Stomach (tissue), 9 donors: ENCODE results near the gene PCDH1. TPM values are rescaled to one million over a fixed set of nuclear protein-coding genes. Genes with fewer than 3 reads are reported as not detected.

Experiments used
- DNase-seq, 2 donors: peaks; one replicate each; pipeline versions ENCODE4 v3.0.0 to v3.0.0-alpha.2; 2013 to 2019
- H3K27ac ChIP-seq, 5 donors: fragments of 200-600 bp in 4 of 5; sonication (generic) in 4 of 5; one replicate each; pipeline ENCODE4 v1.5.1; 2013 to 2019; ENCODE audit warnings: mild to moderate bottlenecking in 1 of 5, moderate library complexity in 1 of 5
- H3K27me3 ChIP-seq, 3 donors: fragments of 200-600 bp; sonication (generic); one replicate each; pipeline ENCODE4 v1.5.1; 2017 to 2019; ENCODE audit warnings: mixed run types in 1 of 3
- H3K36me3 ChIP-seq, 4 donors: fragments of 200-600 bp; sonication (generic); 1 replicate in 3 of 4; 2 replicates in 1 of 4; pipeline ENCODE4 v1.5.1; 2016 to 2019
- H3K4me1 ChIP-seq, 4 donors: fragments of 200-600 bp; sonication (generic); one replicate each; pipeline ENCODE4 v1.5.1; 2016 to 2019
- H3K4me3 ChIP-seq, 4 donors: fragments of 200-600 bp; sonication (generic) in 3 of 4; one replicate each; pipeline ENCODE4 v1.5.1; 2016 to 2019; ENCODE audit warnings: mild to moderate bottlenecking in 1 of 4
- H3K9me3 ChIP-seq, 4 donors: fragments of 200-600 bp; sonication (generic); one replicate each; pipeline ENCODE4 v1.5.1; 2016 to 2019
- EP300 ChIP-seq: sonication (generic); formaldehyde crosslinking; IDR thresholded peaks from one replicate; pipeline ENCODE4 v1.6.1; 2017; ENCODE audit warnings: antibody characterized with exemption
- POLR2A ChIP-seq, 4 donors: fragments of 450-650 bp; IDR thresholded peaks; one replicate each; pipeline ENCODE4 v1.6.1; 2016; ENCODE audit warnings: antibody characterized with exemption in 4 of 4, control low read depth in 2 of 4, mild to moderate bottlenecking in 1 of 4, moderate library complexity in 1 of 4
- POLR2AphosphoS5 ChIP-seq, 3 donors: sonication (generic); formaldehyde crosslinking; IDR thresholded peaks; one replicate each; pipeline ENCODE4 v1.6.1; 2016; ENCODE audit warnings: antibody characterized with exemption in 3 of 3
- whole genome bisulfite sequencing, 5 donors: extraction: QIAGEN DNeasy Blood & Tissue Kit in 3 of 5; methylation state at CpG; one replicate each; pipeline versions ENCODE4 v1.1.5 to v1.1.7; 2013 to 2018; 5-methylcytosine and 5-hydroxymethylcytosine counted together
- intact Hi-C: fragments of 100-400 bp; cut with DNase I; formaldehyde crosslinking; loops from one replicate; pipeline ENCODE4 v1.15.1; 2023; ENCODE audit warnings: low total_unique reads
- polyA plus RNA-seq, 3 donors: library from polyadenylated mRNA; stranded (reverse); fragments of 200-250 nt; gene quantifications; one replicate each; pipeline ENCODE4 v1.2.3, GENCODE V29; 2013
- total RNA-seq, 5 donors: library from RNA; depleted of rRNA; stranded (reverse); fragments of >200 nt; gene quantifications; one replicate each; pipeline versions ENCODE4 v1.1.0 to v1.2.3, GENCODE V29; 2014 to 2016
- TF ChIP-seq, protein P1 (sequence below), 7 experiments: fragments of 450-650 bp in 4 of 7; fragments of 200-600 bp in 3 of 7; sonication (generic) in 3 of 7; IDR thresholded peaks; one replicate each; pipeline ENCODE4 v1.5.1; 2016 to 2019; ENCODE audit warnings: antibody characterized with exemption in 7 of 7, control low read depth in 2 of 7, mild to moderate bottlenecking in 1 of 7
- donor health status: healthy with polysubstance abuse.
- donor health status: Bipolar disorder and iron deficiency.
- donor health status: healthy.

Gene PCDH1
- total and polyA plus RNA-seq, 8 donors, result 8.7 to 96.9 (median 43.6) TPM

DNA sequence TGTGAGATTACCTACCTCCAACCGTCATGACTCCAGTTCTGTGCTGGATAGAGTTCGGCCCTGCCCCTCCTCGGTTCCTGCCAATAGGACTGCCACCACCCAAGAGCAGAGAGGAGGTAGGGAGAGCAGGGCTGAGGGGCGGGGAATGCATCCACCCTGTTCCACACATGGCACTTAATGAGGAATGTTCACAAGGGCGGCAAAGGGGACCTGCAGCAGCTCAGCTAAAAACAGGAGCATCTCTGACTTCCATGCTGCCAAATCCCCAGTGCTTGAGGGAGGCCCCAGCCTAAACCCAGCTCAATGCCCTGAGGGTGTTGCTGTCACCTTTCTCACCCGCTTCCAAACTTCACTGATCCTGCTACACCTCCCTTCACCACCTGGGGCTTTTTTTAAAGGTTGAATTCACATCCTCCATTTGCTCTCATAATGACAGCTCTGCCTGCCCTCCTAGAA, 37.7 kb upstream of the PCDH1 start:
- no peak for DNase-seq
- 55 to 79% (median 66%) methylated on average over 6 of the region's 6 CpGs for WGBS, 5 donors

GRCh38 chr5:141914797-141915196, 36.6 kb upstream of the PCDH1 start:
- H3K9me3 ChIP-seq, result no peaks in the 10 kb centered on the region
- no peak overlapping the region for H3K4me3 ChIP-seq
- TF ChIP-seq EP300 (no peak), POLR2AphosphoS5 (IDR thresholded peaks at IDR 0.05) (no peak), POLR2A (IDR thresholded peaks at IDR 0.05) (no peak)
- TF ChIP-seq, protein P1, sequence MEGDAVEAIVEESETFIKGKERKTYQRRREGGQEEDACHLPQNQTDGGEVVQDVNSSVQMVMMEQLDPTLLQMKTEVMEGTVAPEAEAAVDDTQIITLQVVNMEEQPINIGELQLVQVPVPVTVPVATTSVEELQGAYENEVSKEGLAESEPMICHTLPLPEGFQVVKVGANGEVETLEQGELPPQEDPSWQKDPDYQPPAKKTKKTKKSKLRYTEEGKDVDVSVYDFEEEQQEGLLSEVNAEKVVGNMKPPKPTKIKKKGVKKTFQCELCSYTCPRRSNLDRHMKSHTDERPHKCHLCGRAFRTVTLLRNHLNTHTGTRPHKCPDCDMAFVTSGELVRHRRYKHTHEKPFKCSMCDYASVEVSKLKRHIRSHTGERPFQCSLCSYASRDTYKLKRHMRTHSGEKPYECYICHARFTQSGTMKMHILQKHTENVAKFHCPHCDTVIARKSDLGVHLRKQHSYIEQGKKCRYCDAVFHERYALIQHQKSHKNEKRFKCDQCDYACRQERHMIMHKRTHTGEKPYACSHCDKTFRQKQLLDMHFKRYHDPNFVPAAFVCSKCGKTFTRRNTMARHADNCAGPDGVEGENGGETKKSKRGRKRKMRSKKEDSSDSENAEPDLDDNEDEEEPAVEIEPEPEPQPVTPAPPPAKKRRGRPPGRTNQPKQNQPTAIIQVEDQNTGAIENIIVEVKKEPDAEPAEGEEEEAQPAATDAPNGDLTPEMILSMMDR (IDR thresholded peaks at IDR 0.05), result no peak
- intact Hi-C loops, result no loop called here
- no peak for DNase-seq
- H3K27me3 ChIP-seq, result peaks cover 0 to 25% (median 0%) of the 10 kb centered on the region in 3 donors
- no peak overlapping the region for H3K27ac ChIP-seq
- H3K4me1 ChIP-seq, result peaks cover 9 to 13% (median 11%) of the 10 kb centered on the region in 4 donors
- 87 to 99% (median 96%) methylated on average over 3 of the region's 3 CpGs for WGBS, 5 donors
- no peaks in the 10 kb centered on the region for H3K36me3 ChIP-seq

More for the DNA sequence above, 37.7 kb upstream of the PCDH1 start:
- Histone ChIP-seq H3K36me3 (no peaks in the 10 kb centered on the region), H3K4me3 (no peak overlapping the region), H3K4me1 (peaks cover 9 to 13% (median 11%) of the 10 kb centered on the region in 4 donors), H3K9me3 (no peaks in the 10 kb centered on the region), H3K27me3 (peaks cover 0 to 25% (median 0%) of the 10 kb centered on the region in 3 donors), H3K27ac (no peak overlapping the region)
- intact Hi-C loops, result no loop called here
- no peak for TF ChIP-seq EP300
- no peak for TF ChIP-seq POLR2A (IDR thresholded peaks at IDR 0.05)
- TF ChIP-seq, protein P1 (IDR thresholded peaks at IDR 0.05), result no peak
- TF ChIP-seq POLR2AphosphoS5 (IDR thresholded peaks at IDR 0.05), result no peak

- Histone ChIP-seq H3K4me1 (peaks cover 9 to 13% (median 11%) of the 10 kb centered on the region in 4 donors), H3K27me3 (peaks cover 0 to 25% (median 0%) of the 10 kb centered on the region in 3 donors), H3K27ac (peak overlapping the region in 1 of 5 donors; percentile 27), H3K9me3 (no peaks in the 10 kb centered on the region), H3K36me3 (no peaks in the 10 kb centered on the region), H3K4me3 (peak overlapping the region; percentile 37 to 44 (median 40))
- 10 to 26% (median 12%) methylated on average over 17 to 40 of the region's 40 CpGs for WGBS, 5 donors
- intact Hi-C loops, result no loop called here
- TF ChIP-seq EP300, result no peak
- TF ChIP-seq POLR2AphosphoS5 (IDR thresholded peaks at IDR 0.05), result no peak
- TF ChIP-seq, protein P1 (IDR thresholded peaks at IDR 0.05), result peak in 3 of 7 experiments; percentile 9 to 23 (median 11)
- peak; percentile 46 to 82 for DNase-seq
These were observed 36.1 kb upstream of the PCDH1 start for GRCh38 chr5:141914199-141914743.

DNA sequence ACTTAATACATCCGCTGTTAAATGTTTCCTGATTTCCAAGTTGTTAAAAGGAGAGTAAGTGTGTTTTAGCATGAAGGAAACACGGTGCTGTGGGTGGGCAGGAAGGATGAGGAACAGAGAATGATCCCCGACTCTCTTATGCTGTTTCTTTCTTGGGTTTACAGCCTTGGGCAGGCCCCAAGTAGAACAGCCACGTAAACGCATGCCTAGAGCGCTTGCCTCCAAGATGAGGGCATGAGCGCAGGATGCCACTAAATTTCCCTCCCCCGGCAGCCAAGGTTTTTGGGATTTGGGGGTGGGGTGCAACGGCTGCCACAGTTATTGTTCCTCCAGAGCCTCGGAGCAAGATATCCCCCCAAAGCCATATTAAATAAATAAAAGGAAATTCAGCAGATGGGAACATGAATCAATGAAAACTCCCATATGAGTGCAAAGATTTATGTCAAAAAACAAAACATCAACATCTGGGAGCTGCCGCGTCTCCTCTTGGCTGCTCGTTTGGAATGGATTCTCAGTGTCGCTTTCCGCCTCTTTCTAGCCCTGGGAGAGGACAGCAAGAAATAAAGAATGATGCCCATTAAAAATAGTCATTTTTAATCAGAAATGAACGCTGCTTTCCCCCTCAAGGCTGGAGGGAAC, 35.5 kb upstream of the PCDH1 start:
- peak in 1 of 2 donors; percentile 20 for DNase-seq
- WGBS, 5 donors, result 27 to 30% (median 28%) methylated on average over 16 of the region's 16 CpGs
- intact Hi-C loops, result no loop called here
- Histone ChIP-seq H3K27me3 (peaks cover 0 to 25% (median 0%) of the 10 kb centered on the region in 3 donors), H3K27ac (peak overlapping the region in 1 of 5 donors; percentile 27), H3K36me3 (no peaks in the 10 kb centered on the region), H3K9me3 (no peaks in the 10 kb centered on the region), H3K4me1 (peaks cover 9 to 13% (median 11%) of the 10 kb centered on the region in 4 donors), H3K4me3 (peak overlapping the region; percentile 37 to 44 (median 40))
- TF ChIP-seq, protein P1 (IDR thresholded peaks at IDR 0.05), result no peak
- no peak for TF ChIP-seq EP300
- TF ChIP-seq POLR2A (IDR thresholded peaks at IDR 0.05), result no peak
- no peak for TF ChIP-seq POLR2AphosphoS5 (IDR thresholded peaks at IDR 0.05)
